Astrocyte (in vitro differentiated cells and primary cell): ENCODE data around the gene PLXNA3. TPM values are rescaled to one million over a fixed set of nuclear protein-coding genes. Genes with fewer than 3 reads are reported as not detected.
A peak's percentile ranks its signal among the peaks of the same experiment; 100 is the strongest.

Experiments
- DNase-seq: peaks from one replicate; pipeline ENCODE4 v3.0.0-alpha.2; 2010; ENCODE audit warnings: low read depth
- FAIRE-seq: peaks from 2 replicates; lab custom pipeline; 2011; peaks lifted over from hg19 to GRCh38; lab: Jason Lieb, UNC
- H2AFZ ChIP-seq: 2 replicates; pipeline ENCODE4 v1.6.0; 2012; ENCODE audit warnings: low read depth, low read length, inconsistent platforms
- H3K27ac ChIP-seq: 2 replicates; pipeline ENCODE4 v1.5.1; 2011; ENCODE audit warnings: low read depth, low read length, inconsistent platforms
- H3K27me3 ChIP-seq: 2 replicates; pipeline ENCODE4 v1.6.0; 2011; ENCODE audit warnings: low read length, inconsistent platforms; ENCODE audit not compliant: insufficient read depth
- H3K36me3 ChIP-seq: 2 replicates; pipeline ENCODE4 v1.5.1; 2011; ENCODE audit warnings: low read length, inconsistent platforms; ENCODE audit not compliant: insufficient read depth
- H3K4me1 ChIP-seq: 2 replicates; pipeline ENCODE4 v1.5.1; 2011; ENCODE audit warnings: low read length, inconsistent platforms; ENCODE audit not compliant: insufficient read depth
- H3K4me2 ChIP-seq: 2 replicates; pipeline ENCODE4 v1.6.0; 2012; ENCODE audit warnings: low read length, inconsistent platforms
- H3K4me3 ChIP-seq: 2 replicates; pipeline ENCODE4 v1.5.1; 2011; ENCODE audit warnings: low read depth, mild to moderate bottlenecking, low read length, inconsistent platforms; ENCODE audit not compliant: insufficient read depth
- H3K79me2 ChIP-seq: 2 replicates; pipeline ENCODE4 v1.6.0; 2012; ENCODE audit warnings: mild to moderate bottlenecking, low read length, inconsistent platforms; ENCODE audit not compliant: insufficient read depth
- H3K9ac ChIP-seq: 2 replicates; pipeline ENCODE4 v1.6.0; 2012; ENCODE audit warnings: mild to moderate bottlenecking, low read length, inconsistent platforms
- H3K9me3 ChIP-seq: 2 replicates; pipeline ENCODE4 v1.5.1; 2012; ENCODE audit warnings: low read depth, mild to moderate bottlenecking, low read length, inconsistent platforms; ENCODE audit not compliant: insufficient read depth
- H4K20me1 ChIP-seq: 2 replicates; pipeline ENCODE4 v1.6.0; 2012; ENCODE audit warnings: low read length, inconsistent platforms; ENCODE audit not compliant: insufficient read depth
- H3K27ac Mint-ChIP-seq: one replicate; pipeline ENCODE4 v1.8.0; 2021; ENCODE audit warnings: mild to moderate bottlenecking, mixed read lengths; ENCODE audit not compliant: unreplicated experiment
- H3K27me3 Mint-ChIP-seq: one replicate; pipeline ENCODE4 v1.8.0; 2021; ENCODE audit warnings: low read depth, mixed read lengths; ENCODE audit not compliant: unreplicated experiment
- H3K36me3 Mint-ChIP-seq: one replicate; pipeline ENCODE4 v1.8.0; 2021; ENCODE audit warnings: low read depth, mixed read lengths; ENCODE audit not compliant: unreplicated experiment
- H3K4me1 Mint-ChIP-seq: one replicate; pipeline ENCODE4 v1.8.0; 2021; ENCODE audit warnings: low read depth, mixed read lengths; ENCODE audit not compliant: unreplicated experiment
- H3K4me3 Mint-ChIP-seq: one replicate; pipeline ENCODE4 v1.8.0; 2021; ENCODE audit warnings: mild to moderate bottlenecking, moderate library complexity, mixed read lengths; ENCODE audit not compliant: unreplicated experiment
- H3K9me3 Mint-ChIP-seq: one replicate; pipeline ENCODE4 v1.8.0; 2021; ENCODE audit warnings: mild to moderate bottlenecking, mixed read lengths; ENCODE audit not compliant: unreplicated experiment
- CTCF ChIP-seq: IDR thresholded peaks from 2 replicates; pipeline ENCODE4 v1.5.1; 2011; ENCODE audit warnings: low read depth, mild to moderate bottlenecking, inconsistent platforms, low read length, moderate library complexity; ENCODE audit not compliant: insufficient read depth
- EZH2 ChIP-seq: IDR thresholded peaks from 2 replicates; pipeline ENCODE4 v1.6.1; 2012; ENCODE audit warnings: mild to moderate bottlenecking, low read length, inconsistent platforms; ENCODE audit not compliant: insufficient read depth
- total RNA-seq: library from RNA; stranded (reverse); gene quantifications from 2 replicates; pipeline ENCODE4 v1.2.1, GENCODE V29; 2021

Gene PLXNA3
- total RNA-seq, 1 donor from 2014 or later = 117 TPM

- Histone ChIP-seq H3K9ac (no peak overlapping the region), H3K9me3 (no peaks in the 10 kb centered on the region), H4K20me1 (peaks cover 36% of the 10 kb centered on the region), H3K79me2 (peaks cover 47% of the 10 kb centered on the region), H3K4me3 (no peak overlapping the region), H3K36me3 (peaks cover under 1% of the 10 kb centered on the region), H3K27ac (no peak overlapping the region), H3K4me2 (no peak overlapping the region), H3K4me1 (peaks cover 7% of the 10 kb centered on the region), H2AFZ (no peak overlapping the region), H3K27me3 (no peaks in the 10 kb centered on the region)
- Mint-ChIP-seq H3K36me3 (no peaks in the 10 kb centered on the region), H3K4me3 (peak overlapping the region; percentile 34), H3K27ac (no peak overlapping the region), H3K4me1 (peaks cover 7% of the 10 kb centered on the region), H3K27me3 (no peaks in the 10 kb centered on the region), H3K9me3 (no peaks in the 10 kb centered on the region)
- FAIRE-seq = no peak
- no peak for TF ChIP-seq EZH2
- TF ChIP-seq CTCF = no peak
- DNase-seq = no peak
These were observed 22.8 kb upstream of the PLXNA3 start for GRCh38 chrX:154435171-154435733.

GRCh38 chrX:154436374-154436982, 21.6 kb upstream of the PLXNA3 start:
- no peaks in the 10 kb centered on the region for H3K9me3 ChIP-seq
- Mint-ChIP-seq H3K4me1 (no peaks in the 10 kb centered on the region), H3K27me3 (no peaks in the 10 kb centered on the region), H3K9me3 (no peaks in the 10 kb centered on the region), H3K36me3 (no peaks in the 10 kb centered on the region), H3K27ac (peak overlapping the region; percentile 89), H3K4me3 (peak overlapping the region; percentile 66)
- peaks cover 4% of the 10 kb centered on the region for H3K36me3 ChIP-seq
- DNase-seq (no peak), FAIRE-seq (no peak)
- TF ChIP-seq EZH2 = no peak
- no peak for TF ChIP-seq CTCF
- H3K9ac ChIP-seq = peak overlapping the region; percentile 81
- H3K27me3 ChIP-seq = no peaks in the 10 kb centered on the region
- H3K4me2 ChIP-seq = peak overlapping the region; percentile 94
- peaks cover 46% of the 10 kb centered on the region for H3K79me2 ChIP-seq
- peak overlapping the region; percentile 63 for H3K27ac ChIP-seq
- H3K4me1 ChIP-seq = peaks cover 7% of the 10 kb centered on the region
- peaks cover 39% of the 10 kb centered on the region for H4K20me1 ChIP-seq
- peak overlapping the region; percentile 17 for H3K4me3 ChIP-seq
- no peak overlapping the region for H2AFZ ChIP-seq
